ENCODE data around the gene CD28.
"Not testable (repeated sequence)": the region's sequence is repeated elsewhere in the genome, so short reads cannot be mapped to it uniquely, and the experiment has no call there.

Gene CD28

GRCh38 chr2:203688798-203689197 lies 17.6 kb upstream of the CD28 start:
- DNase-seq = peak in 1 of 14 donors; percentile 6

GRCh38 chr2:203689426-203690116 lies 16.9 kb upstream of the CD28 start:
- no peak for DNase-seq

- no peak for DNase-seq
Observed at GRCh38 chr2:203690117-203690431, 16.4 kb upstream of the CD28 start.

GRCh38 chr2:203690441-203691047 lies 15.9 kb upstream of the CD28 start:
- DNase-seq = no peak

- DNase-seq = no peak
Observed at GRCh38 chr2:203691149-203691548, 15.3 kb upstream of the CD28 start.

GRCh38 chr2:203692031-203692710 lies 14.3 kb upstream of the CD28 start:
- no peak for DNase-seq

- DNase-seq = no peak
Observed at GRCh38 chr2:203693242-203693879, 13.1 kb upstream of the CD28 start.

GRCh38 chr2:203694191-203694590 lies 12.2 kb upstream of the CD28 start:
- no peak for DNase-seq

- DNase-seq = no peak
Observed at GRCh38 chr2:203697190-203697589, 9.2 kb upstream of the CD28 start.

- DNase-seq = not testable (repeated sequence)
Observed at GRCh38 chr2:203697763-203698162, 8.7 kb upstream of the CD28 start.

- DNase-seq = not testable (repeated sequence)
Observed at GRCh38 chr2:203698410-203698809, 8.0 kb upstream of the CD28 start.

GRCh38 chr2:203704430-203704829 lies 2.0 kb upstream of the CD28 start:
- no peak for DNase-seq

- no peak for DNase-seq
Observed at GRCh38 chr2:203705178-203705577, 1.3 kb upstream of the CD28 start.

GRCh38 chr2:203707530-203707929 lies 1.1 kb downstream of the CD28 start:
- DNase-seq = no peak

- no peak for DNase-seq
Observed at GRCh38 chr2:203708846-203709396, 2.5 kb downstream of the CD28 start.

- DNase-seq = no peak
Observed at GRCh38 chr2:203709416-203710040, 3.1 kb downstream of the CD28 start.

GRCh38 chr2:203710226-203710625 lies 3.8 kb downstream of the CD28 start:
- DNase-seq = no peak

GRCh38 chr2:203710952-203711351 lies 4.5 kb downstream of the CD28 start:
- DNase-seq = no peak

- no peak for DNase-seq
Observed at GRCh38 chr2:203711399-203711798, 5.0 kb downstream of the CD28 start.

- DNase-seq = no peak
Observed at GRCh38 chr2:203713381-203713780, 6.9 kb downstream of the CD28 start.

- DNase-seq = no peak
Observed at GRCh38 chr2:203714112-203714511, 7.7 kb downstream of the CD28 start.

GRCh38 chr2:203715744-203716143 lies 9.3 kb downstream of the CD28 start:
- no peak for DNase-seq

GRCh38 chr2:203718087-203718486 lies 11.6 kb downstream of the CD28 start:
- no peak for DNase-seq

Data from C1 segment of cervical spinal cord (tissue), 14 donors.